ENCODE measurements around the gene AMIGO3.

Gene AMIGO3

GRCh38 chr3:49719214-49719884 is at the start of gene AMIGO3:
TSS of gene AMIGO3 (minus strand) at chr3:49719684. CDS start at chr3:49719465, 219 bp downstream.
- peak; percentile 16; the same call in 1 of the 2 replicates for TF ChIP-seq CTCF (IDR thresholded peaks at IDR 0.05)

DNA sequence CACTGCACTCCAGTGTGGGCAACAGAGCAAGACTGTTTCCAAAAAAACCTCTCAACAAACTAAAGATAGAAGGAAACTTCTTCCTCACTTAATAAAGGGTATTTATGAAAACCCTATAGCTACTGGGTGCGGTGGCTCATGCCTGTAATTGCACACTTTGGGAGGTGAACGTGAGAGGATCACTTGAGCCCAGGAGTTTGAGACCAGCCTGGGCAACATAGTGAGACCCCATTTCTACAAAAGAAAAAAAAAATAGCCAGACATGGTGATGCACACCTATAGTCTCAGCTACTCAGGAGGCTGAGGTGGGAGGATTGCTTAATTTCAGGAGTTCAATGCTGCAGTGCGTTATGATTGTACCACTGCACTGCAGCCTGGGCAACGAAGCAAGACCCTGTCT is 44.5 kb upstream of the AMIGO3 start:
- TF ChIP-seq CTCF (IDR thresholded peaks at IDR 0.05) = no peak

GRCh38 chr3:49761661-49762060 is 42.2 kb upstream of the AMIGO3 start:
- no peak for TF ChIP-seq CTCF (IDR thresholded peaks at IDR 0.05)

DNA sequence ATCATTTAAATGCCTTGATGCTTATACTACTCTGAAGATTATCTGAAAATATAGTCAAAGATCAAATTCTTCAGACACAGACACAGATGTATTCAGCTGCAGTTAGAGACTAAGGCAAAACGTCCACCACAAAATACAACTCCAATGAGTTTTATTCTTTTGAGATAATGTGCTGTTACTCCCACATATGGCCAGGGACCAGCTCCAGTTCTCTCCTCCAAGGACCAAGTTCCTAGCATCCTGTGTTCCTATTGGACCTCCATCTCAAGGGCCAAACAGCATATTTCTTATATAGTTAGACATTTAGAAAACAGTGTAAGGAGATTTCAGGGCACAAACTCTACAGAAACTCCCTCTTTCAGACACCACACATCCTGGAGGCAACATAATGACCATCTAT is 39.7 kb upstream of the AMIGO3 start:
- no peak for TF ChIP-seq CTCF (IDR thresholded peaks at IDR 0.05)

GRCh38 chr3:49757197-49757596 is 37.7 kb upstream of the AMIGO3 start:
- no peak for TF ChIP-seq CTCF (IDR thresholded peaks at IDR 0.05)

- no peak for TF ChIP-seq CTCF (IDR thresholded peaks at IDR 0.05)
Observed at GRCh38 chr3:49756036-49756435, 36.6 kb upstream of the AMIGO3 start.

- TF ChIP-seq CTCF (IDR thresholded peaks at IDR 0.05) = no peak
Observed at GRCh38 chr3:49754536-49754935, 35.1 kb upstream of the AMIGO3 start.

GRCh38 chr3:49751501-49751900 is 32.0 kb upstream of the AMIGO3 start:
- no peak for TF ChIP-seq CTCF (IDR thresholded peaks at IDR 0.05)
